Caki2 (cell line): ENCODE measurements around the gene ZNF169. TPM values are rescaled to one million over a fixed set of nuclear protein-coding genes. Genes with fewer than 3 reads are reported as not detected.
"Not testable (repeated sequence)": the region's sequence is repeated elsewhere in the genome, so short reads cannot be mapped to it uniquely, and the experiment has no call there.

Experiments used
- DNase-seq: peaks from one replicate; pipeline ENCODE4 v3.0.0-alpha.2; 2015; ENCODE audit warnings: low read depth
- in situ Hi-C: cut with HindIII; loops from 2 replicates; pipeline ENCODE4 v1.10.0; 2016; ENCODE audit warnings: low sequenced_read_pairs, low pct_unique_long_range_greater_than_20kb, mixed read lengths
- total RNA-seq: library from RNA; depleted of rRNA; stranded (reverse); fragments of >200 nt; shearing (Covaris generic); gene quantifications from 2 replicates; pipeline ENCODE4 v1.2.3, GENCODE V29; 2014; ENCODE audit warnings: low replicate concordance; rRNA removed

Gene ZNF169
- 2.5 TPM in 1 of 2 replicates, not detected in the other for total RNA-seq

DNA sequence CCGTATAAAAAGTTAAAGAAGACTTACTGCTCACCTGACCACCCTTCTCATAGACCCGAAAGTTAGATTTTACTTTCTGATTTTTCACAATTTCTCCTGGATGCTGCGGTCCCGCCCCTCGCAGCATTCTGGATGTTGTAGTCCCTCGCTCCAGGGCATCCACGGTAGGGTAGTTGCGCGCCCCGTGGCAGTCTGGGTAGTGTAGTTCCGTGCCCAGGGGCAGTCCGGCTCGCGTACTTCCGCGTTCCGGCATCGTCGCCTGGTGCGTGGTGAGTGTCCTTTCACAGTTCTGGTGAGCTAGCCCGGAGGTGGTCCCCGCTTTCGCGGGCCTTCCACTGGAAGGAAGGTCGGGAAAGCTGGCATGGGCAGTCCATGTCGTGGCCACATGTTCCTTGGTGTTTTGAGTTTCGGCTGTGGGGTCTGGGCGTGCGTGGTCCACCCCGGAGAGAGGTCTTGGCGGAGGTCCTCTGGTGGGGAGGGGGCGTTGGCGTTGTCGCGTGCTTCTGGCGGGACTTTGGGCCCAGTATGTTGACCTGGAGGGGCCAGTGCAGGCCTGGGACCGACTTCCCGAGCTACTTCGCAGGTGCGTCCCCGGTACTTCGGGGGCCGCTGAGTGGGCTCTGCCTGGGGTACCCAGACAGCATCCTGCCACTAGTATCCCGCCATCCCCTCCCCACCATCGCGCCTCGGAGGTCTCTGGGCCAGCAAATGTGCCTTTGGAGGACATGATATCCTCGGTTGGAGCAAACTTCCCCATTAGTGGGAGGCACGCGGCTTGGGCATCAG, at the start of gene ZNF169:
TSS of gene ZNF169 (plus strand) at position 222 of the 786 bp plus-strand sequence. CDS start 19,515 bp downstream, outside the sequence.
- DNase-seq, result peak; percentile 67
- in situ Hi-C loops, result no loop called here

DNA sequence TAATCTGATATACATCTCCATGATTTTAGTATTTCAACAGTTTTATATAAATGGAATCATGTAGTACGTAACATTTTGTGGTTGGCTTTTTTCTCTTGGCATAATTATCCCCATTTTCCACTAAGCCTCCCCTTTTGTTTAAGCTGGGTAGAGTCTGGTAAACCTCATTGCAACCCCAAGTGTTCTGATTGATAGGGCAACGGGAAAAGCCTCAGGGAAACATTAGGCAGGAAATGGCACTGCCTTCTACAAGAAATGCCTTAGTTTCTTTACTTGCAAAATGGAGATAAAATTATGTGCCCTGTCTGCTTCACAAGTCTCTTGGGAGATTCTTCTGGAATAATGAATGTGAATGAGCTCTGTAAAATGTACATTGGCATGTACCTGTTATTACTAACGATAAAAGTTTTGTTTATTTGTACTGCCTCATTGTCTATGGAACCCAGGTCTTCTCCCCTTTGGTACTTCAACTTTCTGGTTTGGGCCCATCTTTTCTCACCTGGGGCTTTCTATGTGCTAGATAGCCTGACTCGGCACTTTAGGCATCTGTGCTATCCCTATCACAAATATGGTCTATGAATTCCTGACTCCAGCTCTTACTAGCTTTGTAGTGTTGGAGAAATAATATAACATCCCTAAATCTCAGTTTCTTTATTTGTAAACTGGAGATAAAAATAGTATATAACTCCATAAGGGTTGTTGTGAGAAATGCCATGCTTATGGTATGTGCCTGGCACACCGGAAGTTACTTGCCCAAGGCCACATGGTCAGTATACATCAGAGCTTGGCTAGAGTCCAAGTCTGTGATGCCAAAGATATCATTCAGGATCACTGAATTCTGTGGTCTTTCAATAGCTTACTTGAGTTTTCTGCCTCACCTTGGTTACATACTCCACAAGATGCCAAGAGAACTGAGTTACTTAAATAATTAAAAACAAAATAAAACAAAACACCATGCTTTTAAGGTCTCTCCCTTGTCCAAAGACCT, 48.2 kb upstream of the ZNF169 start:
- no peak for DNase-seq
- in situ Hi-C loops, result no loop called here

DNA sequence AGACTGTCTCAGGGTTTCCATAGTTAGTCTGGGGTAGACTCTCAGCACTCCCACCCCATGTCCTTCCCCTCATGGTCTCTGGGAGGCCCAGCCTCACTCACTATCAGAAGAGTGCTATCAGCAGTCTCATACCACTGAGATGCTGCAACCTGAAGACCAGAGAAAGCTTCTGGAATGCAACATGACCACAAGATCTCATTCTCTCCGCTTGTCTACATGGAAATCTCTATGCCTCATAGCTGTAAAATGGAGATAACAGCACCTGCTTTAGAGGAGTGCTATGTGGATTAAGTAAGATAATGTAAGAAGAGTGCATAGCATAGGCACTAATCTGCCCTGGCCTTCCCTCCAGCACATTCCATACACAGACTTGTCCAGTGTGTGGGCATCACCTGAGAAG, 47.0 kb upstream of the ZNF169 start:
- in situ Hi-C loops, result no loop called here
- no peak for DNase-seq

DNA sequence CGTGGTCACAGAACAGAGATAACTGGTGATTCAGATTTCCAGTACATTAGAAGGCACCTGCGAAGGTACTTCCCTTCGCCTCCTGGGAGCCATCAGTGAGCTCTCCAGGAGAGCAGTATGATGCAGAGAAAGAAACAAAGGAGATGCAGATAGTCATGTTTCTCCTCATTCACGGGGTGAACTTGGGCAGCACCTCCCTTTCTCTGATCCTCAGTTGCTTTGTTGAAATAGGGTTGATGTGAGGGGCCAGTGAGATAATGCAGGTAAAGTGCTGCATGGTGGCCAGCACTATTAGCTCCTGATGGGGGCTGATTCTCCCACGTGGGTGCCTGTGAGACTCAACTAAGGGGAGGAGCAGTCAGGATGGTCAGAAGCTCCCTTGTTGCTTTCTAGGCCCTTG, 46.6 kb upstream of the ZNF169 start:
- DNase-seq, result no peak
- in situ Hi-C loops, result no loop called here

DNA sequence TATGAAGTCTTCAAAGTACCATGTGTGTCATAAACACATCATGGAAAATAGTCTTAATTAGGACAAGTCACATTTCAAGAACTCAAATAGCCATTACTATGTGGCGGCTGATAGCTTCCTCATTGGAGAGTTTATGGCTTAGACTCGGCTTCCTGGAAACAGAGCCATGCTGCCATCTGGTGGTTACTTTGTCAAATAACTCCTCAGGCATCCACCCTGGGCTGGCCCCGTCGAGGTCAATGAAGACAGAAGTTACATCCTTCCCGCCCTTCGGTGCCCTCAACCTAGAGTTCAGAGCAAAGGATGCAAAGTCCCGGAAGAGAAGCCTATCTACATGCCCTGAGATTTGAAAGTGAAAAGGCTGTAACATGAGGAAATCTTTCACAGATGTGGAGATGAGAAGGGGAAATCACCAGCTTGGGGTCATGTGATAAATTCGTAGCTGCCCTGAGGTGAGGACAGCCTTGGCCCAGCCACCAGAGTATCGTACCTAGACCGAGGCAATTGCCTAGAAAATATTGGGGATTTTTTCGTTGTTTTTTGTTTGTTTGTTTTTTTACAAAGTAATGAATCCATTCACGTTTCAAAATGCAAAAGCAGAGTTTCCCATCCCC, 45.5 kb upstream of the ZNF169 start:
- in situ Hi-C loops, result no loop called here

DNA sequence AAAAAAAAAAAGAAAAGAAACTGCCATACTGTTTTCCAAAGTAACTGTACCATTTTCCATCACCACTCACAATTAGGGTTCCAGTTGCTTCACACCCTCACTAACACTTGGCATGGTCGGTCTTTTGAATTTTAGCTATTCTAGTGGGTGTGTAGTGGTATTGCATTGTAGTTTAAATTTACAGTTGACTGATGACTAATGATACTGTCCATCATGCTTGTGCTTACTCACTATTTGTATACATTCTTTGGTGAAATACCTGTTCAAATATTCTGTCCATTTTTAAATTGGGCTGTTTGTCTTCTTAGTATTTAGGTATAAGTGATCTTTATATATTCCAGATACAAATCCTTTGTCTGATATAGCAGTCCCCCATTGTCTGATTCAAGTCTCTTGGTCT, 36.2 kb upstream of the ZNF169 start:
- in situ Hi-C loops, result no loop called here

More for the DNA sequence above, 45.5 kb upstream of the ZNF169 start:
- peak; percentile 41 for DNase-seq

DNA sequence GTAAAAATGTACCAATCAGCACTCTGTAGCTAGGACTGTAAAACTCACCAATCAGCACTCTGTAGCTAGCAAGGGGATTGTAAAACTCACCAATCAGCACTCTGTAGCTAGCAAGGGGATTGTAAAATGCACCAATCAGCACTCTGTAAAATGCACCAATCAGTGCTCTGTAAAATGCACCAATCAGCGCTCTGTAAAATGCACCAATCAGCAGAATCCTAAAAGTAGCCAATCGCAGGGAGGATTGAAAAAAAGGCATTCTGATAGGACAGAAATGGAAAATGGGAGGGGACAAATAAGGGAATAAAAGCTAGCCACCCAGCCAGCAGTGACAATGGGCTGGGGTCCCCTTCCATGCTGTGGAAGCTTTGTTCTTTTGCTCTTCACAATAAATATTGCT, 33.7 kb upstream of the ZNF169 start:
- in situ Hi-C loops, DNase-seq: not testable (repeated sequence)

More for the DNA sequence above, 36.2 kb upstream of the ZNF169 start:
- DNase-seq, result no peak

DNA sequence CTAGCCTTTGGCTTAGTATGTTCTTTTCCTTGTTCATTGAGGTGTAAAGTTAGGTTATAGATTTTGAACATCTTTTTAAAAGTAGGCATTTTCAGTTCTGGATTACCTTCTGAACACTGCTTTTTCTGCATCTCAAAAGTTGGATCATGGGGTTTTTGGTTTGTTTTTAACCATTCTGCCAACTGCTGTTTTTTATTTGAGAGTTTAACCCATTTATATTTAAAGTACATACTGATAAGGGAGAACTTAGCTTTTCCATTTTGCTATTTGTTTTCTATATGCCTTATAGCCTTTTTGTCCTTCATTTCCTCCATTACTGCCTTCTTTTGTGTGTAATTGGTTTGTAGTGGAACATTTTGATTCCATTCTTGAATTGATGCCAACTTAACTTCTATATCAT, 30.5 kb upstream of the ZNF169 start:
- no peak for DNase-seq

DNA sequence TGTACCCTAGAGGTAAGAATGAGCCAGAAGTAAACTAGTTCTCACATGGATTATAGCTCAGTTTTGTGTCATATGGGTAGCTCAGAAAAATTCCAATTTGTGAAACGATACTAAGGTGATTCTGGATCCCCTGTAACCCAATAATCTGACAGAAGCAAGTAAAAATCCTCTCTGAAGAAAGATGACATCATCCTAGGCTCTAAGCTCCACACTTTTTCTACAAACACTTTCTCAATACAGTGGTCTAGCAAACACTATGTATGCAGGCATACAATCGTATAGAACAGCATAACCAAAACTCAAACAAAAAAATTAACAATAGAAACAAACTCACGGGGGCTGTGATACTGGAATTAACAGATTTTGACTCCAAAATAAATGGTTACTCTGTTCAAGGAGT, 26.7 kb upstream of the ZNF169 start:
- in situ Hi-C loops, result no loop called here
- no peak for DNase-seq

More for the DNA sequence above, 30.5 kb upstream of the ZNF169 start:
- in situ Hi-C loops, result no loop called here

DNA sequence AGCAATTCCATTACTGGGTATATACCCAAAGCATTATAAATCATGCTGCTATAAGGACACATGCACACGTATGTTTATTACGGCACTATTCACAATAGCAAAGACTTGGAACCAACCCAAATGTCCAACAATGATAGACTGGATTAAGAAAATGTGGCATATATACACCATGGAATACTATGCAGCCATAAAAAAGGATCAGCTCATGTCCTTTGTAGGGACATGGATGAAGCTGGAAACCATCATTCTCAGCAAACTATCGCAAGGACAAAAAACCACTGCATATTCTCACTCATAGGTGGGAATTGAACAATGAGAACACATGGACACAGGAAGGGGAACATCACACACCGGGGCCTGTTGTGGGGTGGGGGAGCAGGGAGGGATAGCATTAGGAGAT, 18.0 kb upstream of the ZNF169 start:
- DNase-seq, in situ Hi-C loops: not testable (repeated sequence)

DNA sequence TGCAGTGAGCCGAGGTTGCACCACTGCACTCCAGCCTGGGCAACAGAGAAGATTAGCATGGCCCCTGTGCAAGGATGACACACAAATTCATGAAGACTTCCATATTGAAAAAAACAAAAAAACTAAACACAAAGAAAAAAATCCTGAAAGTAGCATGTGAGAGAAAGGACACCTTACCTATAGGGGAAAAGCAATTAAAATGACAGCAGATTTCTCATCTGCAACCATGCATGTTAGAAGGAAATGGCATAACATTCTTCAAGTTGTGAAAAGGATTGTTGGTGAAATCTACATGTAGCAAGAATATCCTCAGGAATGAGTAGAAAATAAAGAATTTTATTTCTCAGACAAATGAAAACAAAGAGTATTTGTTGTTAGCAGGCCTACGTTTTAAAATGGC, 13.4 kb upstream of the ZNF169 start:
- in situ Hi-C loops, result no loop called here
- no peak for DNase-seq

DNA sequence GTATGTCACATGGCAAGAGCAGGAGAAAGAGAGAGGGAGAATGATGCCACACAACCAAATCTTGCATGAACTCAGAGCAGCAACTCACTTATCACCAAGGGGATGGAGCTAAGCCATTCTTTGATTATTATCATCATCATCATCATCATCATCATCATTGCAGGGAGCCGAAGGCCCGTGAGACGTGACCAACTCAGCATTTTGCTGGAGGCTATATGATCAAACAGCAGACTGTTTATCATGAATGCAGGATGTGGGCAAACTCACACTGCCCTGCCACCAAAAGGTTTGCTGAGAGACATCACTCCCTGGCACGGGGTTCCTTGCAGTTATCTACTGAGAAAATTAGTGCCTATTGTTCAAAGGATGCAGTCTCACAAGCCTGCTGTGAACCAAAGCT, 8.6 kb upstream of the ZNF169 start:
- DNase-seq, result no peak

DNA sequence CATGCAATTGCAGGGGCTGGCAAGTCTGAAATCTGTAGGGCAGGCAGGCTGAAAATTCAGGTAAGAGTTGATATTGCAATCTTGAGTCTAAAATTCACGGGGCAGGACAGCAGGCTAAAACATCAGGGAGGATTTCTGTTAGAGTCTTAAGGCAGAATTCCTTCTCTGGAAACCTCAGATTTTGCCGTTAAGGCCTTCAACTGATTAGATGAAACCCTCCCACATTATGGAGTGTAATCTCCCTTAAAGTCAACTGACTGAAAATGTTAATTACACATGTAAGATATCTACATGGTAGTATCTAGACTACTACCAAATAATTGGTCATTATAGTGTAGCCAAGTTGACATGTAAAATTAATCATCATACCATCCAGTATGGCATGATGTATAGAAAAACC, 3.1 kb upstream of the ZNF169 start:
- in situ Hi-C loops, result no loop called here

More for the DNA sequence above, 8.6 kb upstream of the ZNF169 start:
- in situ Hi-C loops, result no loop called here

DNA sequence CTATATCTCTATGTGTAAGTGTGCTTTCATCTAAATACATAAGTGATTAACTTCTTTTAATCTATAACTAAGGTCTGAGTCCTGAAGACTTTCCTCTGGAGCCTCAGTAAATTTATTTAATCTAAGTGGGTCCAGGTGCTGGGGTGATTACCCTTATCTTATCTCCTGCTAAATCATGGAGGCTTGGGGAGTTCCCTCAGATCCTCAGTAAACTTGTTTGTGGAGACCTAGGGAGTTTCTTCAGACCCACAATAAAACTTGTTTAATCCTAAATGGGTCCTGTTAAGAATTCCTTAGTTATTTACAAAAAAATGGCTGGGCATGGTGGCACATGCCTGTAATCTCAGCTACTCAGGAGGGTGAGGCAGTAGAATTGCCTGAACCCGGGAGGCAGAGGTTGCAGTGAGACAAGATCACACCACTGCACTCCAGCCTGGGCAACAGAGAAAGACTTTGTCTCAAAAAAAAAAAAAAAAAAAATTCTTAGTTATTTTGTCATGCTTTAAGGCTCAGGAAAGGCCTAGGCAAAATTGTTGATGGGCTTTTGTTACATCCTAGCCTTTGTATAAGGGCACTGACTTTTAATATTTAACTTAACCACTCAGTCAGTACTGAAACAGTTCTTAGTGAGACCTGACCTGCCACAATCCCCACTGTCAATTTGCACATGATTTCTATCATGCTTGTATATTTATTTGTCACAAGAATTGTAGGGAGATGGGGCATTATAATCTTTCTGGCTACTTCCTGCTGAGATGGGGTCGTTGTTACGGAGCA, 6.7 kb downstream of the ZNF169 start:
- in situ Hi-C loops, DNase-seq: not testable (repeated sequence)

More for the DNA sequence above, 3.1 kb upstream of the ZNF169 start:
- no peak for DNase-seq

DNA sequence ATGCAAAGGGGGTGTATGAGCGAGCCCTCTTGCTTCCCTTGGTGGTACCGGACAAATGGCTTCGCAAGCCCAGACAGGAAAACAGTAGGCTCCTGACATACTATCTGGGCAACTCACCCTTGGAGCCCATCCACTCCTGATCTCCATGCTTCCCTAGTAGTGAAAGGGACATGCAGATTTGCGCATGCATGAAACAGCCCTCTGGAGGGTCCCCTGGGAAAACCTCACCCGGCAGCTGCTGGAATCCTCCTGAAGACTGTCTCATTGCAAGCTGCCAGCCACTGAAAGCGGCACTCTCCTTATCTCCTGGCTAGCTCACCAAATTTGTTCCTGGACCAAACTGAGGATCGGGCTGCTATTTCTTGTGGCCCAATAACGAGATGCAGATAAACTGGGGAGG, 10.2 kb downstream of the ZNF169 start:
- DNase-seq, result no peak
- in situ Hi-C loops, result no loop called here

DNA sequence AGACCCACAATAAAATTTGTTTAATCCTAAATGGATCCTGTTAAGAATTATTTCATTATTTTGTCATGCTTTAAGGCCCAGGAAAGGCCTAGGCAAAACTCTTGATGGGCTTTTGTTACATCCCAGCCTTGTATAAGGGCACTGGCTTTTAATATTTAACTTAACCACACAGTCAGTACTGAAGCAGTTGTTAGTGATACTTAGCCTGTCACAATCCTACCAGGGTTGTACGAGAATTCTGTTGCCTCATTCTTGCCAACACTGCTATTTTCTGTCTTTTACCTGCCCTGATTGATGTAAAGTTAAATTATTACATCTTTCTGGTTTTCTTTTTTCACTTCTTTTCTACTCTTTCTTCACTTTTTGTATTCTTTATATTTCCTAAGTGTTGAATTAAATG, 10.9 kb downstream of the ZNF169 start:
- no peak for DNase-seq
- in situ Hi-C loops, result no loop called here

DNA sequence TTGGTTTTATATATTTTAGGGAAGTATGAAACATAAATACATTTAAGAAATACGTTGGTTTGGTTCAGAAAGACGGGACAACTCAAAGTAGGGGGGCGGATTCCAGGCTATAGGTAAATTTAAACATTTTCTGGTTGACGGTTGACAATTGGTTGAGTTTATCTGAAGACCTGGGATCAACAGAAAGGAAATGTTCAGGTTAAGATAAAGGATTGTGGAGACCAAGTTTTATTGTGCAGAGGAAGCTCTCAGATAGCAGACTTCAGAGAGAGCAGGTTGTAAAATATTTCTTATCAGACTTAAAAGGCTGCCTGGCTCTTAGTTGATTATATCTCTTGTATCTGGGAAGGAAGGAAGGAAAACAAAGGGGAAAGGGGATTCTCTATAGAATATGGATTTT, 17.9 kb downstream of the ZNF169 start:
- in situ Hi-C loops, DNase-seq: not testable (repeated sequence)
